Glomerular visceral epithelial cell (primary cell): ENCODE results near the gene HGD.
"Not testable (repeated sequence)": the region's sequence is repeated elsewhere in the genome, so short reads cannot be mapped to it uniquely, and the experiment has no call there.

Experiments
- DNase-seq: peaks from one replicate; pipeline ENCODE4 v3.0.0-alpha.2; 2016; ENCODE audit errors: extremely low spot score

The HGD gene

GRCh38 chr3:120682095-120682681 lies at the start of gene HGD:
TSS of gene HGD (minus strand) at chr3:120682239. CDS start at chr3:120682111, 128 bp downstream.
- DNase-seq = peak; percentile 82

- no peak for DNase-seq
Measured at GRCh38 chr3:120730576-120731542, 48.8 kb upstream of the HGD start.

- no peak for DNase-seq
Measured at GRCh38 chr3:120726791-120727190, 44.8 kb upstream of the HGD start.

- DNase-seq = not testable (repeated sequence)
Measured at GRCh38 chr3:120719167-120719834, 37.3 kb upstream of the HGD start.

- DNase-seq = no peak
Measured at GRCh38 chr3:120713262-120713661, 31.2 kb upstream of the HGD start.

GRCh38 chr3:120710369-120710768 lies 28.3 kb upstream of the HGD start:
- DNase-seq = no peak

GRCh38 chr3:120708408-120708807 lies 26.4 kb upstream of the HGD start:
- no peak for DNase-seq

- DNase-seq = no peak
Measured at GRCh38 chr3:120706950-120707349, 24.9 kb upstream of the HGD start.

- no peak for DNase-seq
Measured at GRCh38 chr3:120705884-120706582, 24.0 kb upstream of the HGD start.

GRCh38 chr3:120699333-120699732 lies 17.3 kb upstream of the HGD start:
- no peak for DNase-seq

- no peak for DNase-seq
Measured at GRCh38 chr3:120693439-120694171, 11.6 kb upstream of the HGD start.

- DNase-seq = no peak
Measured at GRCh38 chr3:120689395-120689794, 7.4 kb upstream of the HGD start.

GRCh38 chr3:120688121-120688520 lies 6.1 kb upstream of the HGD start:
- no peak for DNase-seq

- no peak for DNase-seq
Measured at GRCh38 chr3:120685411-120685810, 3.4 kb upstream of the HGD start.

- no peak for DNase-seq
Measured at GRCh38 chr3:120684896-120685295, 2.9 kb upstream of the HGD start.

- DNase-seq = no peak
Measured at GRCh38 chr3:120683671-120684301, 1.7 kb upstream of the HGD start.

GRCh38 chr3:120683213-120683612 lies 1.2 kb upstream of the HGD start:
- DNase-seq = no peak

- DNase-seq = peak; percentile 50
Measured at GRCh38 chr3:120681506-120682038, 467 bp downstream of the HGD start.

- no peak for DNase-seq
Measured at GRCh38 chr3:120681018-120681417, 1.0 kb downstream of the HGD start.

- DNase-seq = no peak
Measured at GRCh38 chr3:120680193-120680894, 1.7 kb downstream of the HGD start.
